IMR-90 (cell line): ENCODE measurements around the gene RNF148.

ENCODE experiments used
- BHLHE40 ChIP-seq: fragments of 150-350 bp; IDR thresholded peaks from 2 replicates; pipeline ENCODE4 v1.6.1; 2016; ENCODE audit warnings: mild to moderate bottlenecking, low read depth, low read length
- FOS ChIP-seq: fragments of 150-350 bp; IDR thresholded peaks from 2 replicates; pipeline ENCODE4 v1.6.1; 2016; ENCODE audit warnings: low read depth, low read length
- POLR2A ChIP-seq: IDR thresholded peaks from 2 replicates; pipeline ENCODE4 v1.6.1; 2012; ENCODE audit warnings: mild to moderate bottlenecking, low read depth, low read length
- RAD21 ChIP-seq: IDR thresholded peaks from 2 replicates; pipeline ENCODE4 v1.6.1; 2012; ENCODE audit warnings: low read length, improper control_type of control experiment
- RCOR1 ChIP-seq: IDR thresholded peaks from 2 replicates; pipeline ENCODE4 v1.6.1; 2012; ENCODE audit warnings: mild to moderate bottlenecking, low read length, improper control_type of control experiment; ENCODE audit not compliant: insufficient replicate concordance
- SMC3 ChIP-seq: fragments of 150-350 bp; IDR thresholded peaks from 2 replicates; pipeline ENCODE4 v1.6.1; 2016; ENCODE audit warnings: low read depth, mild to moderate bottlenecking, antibody characterized with exemption, low read length, moderate library complexity
- TF ChIP-seq, protein P1 (sequence below): conservative IDR thresholded peaks from 2 replicates; pipeline ENCODE4 v1.5.1; 2012; ENCODE audit warnings: mild to moderate bottlenecking, low read depth, low read length, improper control_type of control experiment
- TF ChIP-seq, protein P2 (sequence below): fragments of 150-350 bp; IDR thresholded peaks from 2 replicates; pipeline ENCODE4 v1.6.1; 2017; ENCODE audit warnings: mild to moderate bottlenecking, antibody characterized with exemption, low read length, low read depth

DNA sequence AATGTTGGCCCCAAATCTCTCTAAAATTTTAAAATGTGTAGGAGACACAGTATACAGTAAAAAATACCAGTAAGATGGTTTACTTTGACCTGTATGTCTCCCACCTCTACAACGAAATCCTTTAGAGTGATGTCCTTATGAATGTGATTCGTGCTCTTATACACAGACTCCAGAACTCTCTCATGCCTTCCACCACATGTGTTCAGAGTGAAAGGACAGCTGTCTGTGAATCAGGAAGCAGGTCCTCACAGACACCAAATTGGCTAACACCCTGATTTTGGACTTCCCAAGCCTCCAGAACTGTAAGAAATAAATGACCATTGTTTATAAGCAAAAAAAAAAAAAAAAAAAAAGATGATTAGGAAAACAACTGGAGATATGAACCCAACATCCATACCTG is 39.0 kb downstream of the RNF148 start:
- TF ChIP-seq BHLHE40: no peak
- TF ChIP-seq, protein P1, sequence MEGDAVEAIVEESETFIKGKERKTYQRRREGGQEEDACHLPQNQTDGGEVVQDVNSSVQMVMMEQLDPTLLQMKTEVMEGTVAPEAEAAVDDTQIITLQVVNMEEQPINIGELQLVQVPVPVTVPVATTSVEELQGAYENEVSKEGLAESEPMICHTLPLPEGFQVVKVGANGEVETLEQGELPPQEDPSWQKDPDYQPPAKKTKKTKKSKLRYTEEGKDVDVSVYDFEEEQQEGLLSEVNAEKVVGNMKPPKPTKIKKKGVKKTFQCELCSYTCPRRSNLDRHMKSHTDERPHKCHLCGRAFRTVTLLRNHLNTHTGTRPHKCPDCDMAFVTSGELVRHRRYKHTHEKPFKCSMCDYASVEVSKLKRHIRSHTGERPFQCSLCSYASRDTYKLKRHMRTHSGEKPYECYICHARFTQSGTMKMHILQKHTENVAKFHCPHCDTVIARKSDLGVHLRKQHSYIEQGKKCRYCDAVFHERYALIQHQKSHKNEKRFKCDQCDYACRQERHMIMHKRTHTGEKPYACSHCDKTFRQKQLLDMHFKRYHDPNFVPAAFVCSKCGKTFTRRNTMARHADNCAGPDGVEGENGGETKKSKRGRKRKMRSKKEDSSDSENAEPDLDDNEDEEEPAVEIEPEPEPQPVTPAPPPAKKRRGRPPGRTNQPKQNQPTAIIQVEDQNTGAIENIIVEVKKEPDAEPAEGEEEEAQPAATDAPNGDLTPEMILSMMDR: no peak
- no peak for TF ChIP-seq POLR2A
- TF ChIP-seq RAD21: no peak
- no peak for TF ChIP-seq SMC3
- no peak for TF ChIP-seq RCOR1
- no peak for TF ChIP-seq FOS
- TF ChIP-seq, protein P2, sequence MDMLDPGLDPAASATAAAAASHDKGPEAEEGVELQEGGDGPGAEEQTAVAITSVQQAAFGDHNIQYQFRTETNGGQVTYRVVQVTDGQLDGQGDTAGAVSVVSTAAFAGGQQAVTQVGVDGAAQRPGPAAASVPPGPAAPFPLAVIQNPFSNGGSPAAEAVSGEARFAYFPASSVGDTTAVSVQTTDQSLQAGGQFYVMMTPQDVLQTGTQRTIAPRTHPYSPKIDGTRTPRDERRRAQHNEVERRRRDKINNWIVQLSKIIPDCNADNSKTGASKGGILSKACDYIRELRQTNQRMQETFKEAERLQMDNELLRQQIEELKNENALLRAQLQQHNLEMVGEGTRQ: no peak
